GM18499 (cell line): ENCODE data around the gene CYP3A7.
"Not testable (repeated sequence)": the region's sequence is repeated elsewhere in the genome, so short reads cannot be mapped to it uniquely, and the experiment has no call there.

Source experiments
- ATAC-seq: cut with Tn5 transposase; IDR thresholded peaks from one replicate; pipeline ENCODE4 v1.9.1; 2021; ENCODE audit warnings: moderate number of reproducible peaks; ENCODE audit not compliant: insufficient read depth, unreplicated experiment

CYP3A7 gene

GRCh38 chr7:99709838-99710578, 25.0 kb downstream of the CYP3A7 start:
- no peak for ATAC-seq

- ATAC-seq = no peak
These were observed 25.7 kb downstream of the CYP3A7 start for GRCh38 chr7:99709260-99709659.

- ATAC-seq = no peak
These were observed 27.9 kb downstream of the CYP3A7 start for GRCh38 chr7:99707096-99707495.

GRCh38 chr7:99699946-99700345, 35.0 kb downstream of the CYP3A7 start:
- ATAC-seq = no peak

GRCh38 chr7:99698867-99699730, 35.9 kb downstream of the CYP3A7 start:
- ATAC-seq = not testable (repeated sequence)

GRCh38 chr7:99694912-99695304, 40.1 kb downstream of the CYP3A7 start:
- no peak for ATAC-seq

- no peak for ATAC-seq
These were observed 40.6 kb downstream of the CYP3A7 start for GRCh38 chr7:99694201-99694911.

- ATAC-seq = no peak
These were observed 41.4 kb downstream of the CYP3A7 start for GRCh38 chr7:99693427-99694200.

- ATAC-seq = no peak
These were observed 41.9 kb downstream of the CYP3A7 start for GRCh38 chr7:99693100-99693426.

- not testable (repeated sequence) for ATAC-seq
These were observed 42.4 kb downstream of the CYP3A7 start for GRCh38 chr7:99692563-99692962.

- ATAC-seq = not testable (repeated sequence)
These were observed 43.3 kb downstream of the CYP3A7 start for GRCh38 chr7:99691658-99692057.

- ATAC-seq = not testable (repeated sequence)
These were observed 44.1 kb downstream of the CYP3A7 start for GRCh38 chr7:99690918-99691317.

GRCh38 chr7:99685871-99686608, 49.0 kb downstream of the CYP3A7 start:
- not testable (repeated sequence) for ATAC-seq

GRCh38 chr7:99685129-99685758, 49.8 kb downstream of the CYP3A7 start:
- ATAC-seq = no peak

GRCh38 chr7:99679400-99680191, 55.4 kb downstream of the CYP3A7 start, which contains the start of gene CYP3A5:
CYP3A5 (minus strand) TSS chr7:99679996; CDS start chr7:99679896, 100 bp downstream.
- no peak for ATAC-seq

- no peak for ATAC-seq
These were observed 56.0 kb downstream of the CYP3A7 start for GRCh38 chr7:99679032-99679399.

GRCh38 chr7:99677648-99678045, 57.3 kb downstream of the CYP3A7 start:
- ATAC-seq = no peak

GRCh38 chr7:99677013-99677647, 57.9 kb downstream of the CYP3A7 start:
- ATAC-seq = no peak
